Right forelimb (tissue), 1 donor: ENCODE results near the gene ARID2.

ENCODE experiments used
- DNase-seq: peaks from one replicate; pipeline ENCODE4 v3.0.0-alpha.2; 2018

ARID2 gene

DNA sequence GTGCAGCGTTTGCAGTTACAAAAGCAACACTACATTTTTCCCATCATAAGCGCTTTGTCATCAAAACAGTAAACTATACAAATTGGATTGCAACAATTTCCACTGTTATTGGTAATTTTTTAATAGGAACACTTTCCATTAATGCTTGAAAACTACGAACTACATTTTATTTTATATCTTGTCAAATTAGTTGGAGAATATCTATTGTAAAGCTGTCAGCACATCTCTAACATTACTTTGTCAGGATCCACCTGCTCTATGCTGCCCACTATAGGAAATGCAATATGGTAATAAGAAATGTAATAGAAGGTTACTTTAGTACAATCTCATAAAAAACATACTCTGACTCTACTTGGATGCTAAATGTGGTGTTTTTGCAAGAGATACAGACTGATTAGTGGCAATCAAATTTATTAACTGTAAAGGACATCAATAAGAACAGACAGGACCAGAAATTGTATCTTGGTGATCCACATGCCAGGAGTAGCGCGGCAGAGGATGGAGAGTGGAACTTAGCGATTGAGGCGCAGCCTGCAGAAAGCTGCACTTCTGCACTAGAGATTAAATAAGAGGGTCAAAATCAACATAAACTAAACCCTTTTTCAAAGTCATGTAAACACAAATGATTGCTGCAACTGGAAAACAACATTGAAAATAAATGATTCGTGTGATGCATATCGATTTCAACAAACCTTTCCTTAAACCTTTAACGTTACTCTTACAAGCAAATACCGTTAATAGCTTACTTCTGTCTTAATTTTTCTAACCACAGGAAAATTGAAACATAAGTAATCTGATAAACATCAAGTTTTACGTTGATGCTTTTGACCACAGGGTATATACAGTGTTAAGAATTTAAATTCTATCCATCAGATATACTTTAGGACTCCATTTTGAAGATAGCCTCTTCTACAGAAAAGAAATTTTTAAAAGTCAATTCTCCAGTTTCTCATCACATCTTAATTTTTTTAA lies 3.6 kb upstream of the ARID2 start:
- no peak for DNase-seq

DNA sequence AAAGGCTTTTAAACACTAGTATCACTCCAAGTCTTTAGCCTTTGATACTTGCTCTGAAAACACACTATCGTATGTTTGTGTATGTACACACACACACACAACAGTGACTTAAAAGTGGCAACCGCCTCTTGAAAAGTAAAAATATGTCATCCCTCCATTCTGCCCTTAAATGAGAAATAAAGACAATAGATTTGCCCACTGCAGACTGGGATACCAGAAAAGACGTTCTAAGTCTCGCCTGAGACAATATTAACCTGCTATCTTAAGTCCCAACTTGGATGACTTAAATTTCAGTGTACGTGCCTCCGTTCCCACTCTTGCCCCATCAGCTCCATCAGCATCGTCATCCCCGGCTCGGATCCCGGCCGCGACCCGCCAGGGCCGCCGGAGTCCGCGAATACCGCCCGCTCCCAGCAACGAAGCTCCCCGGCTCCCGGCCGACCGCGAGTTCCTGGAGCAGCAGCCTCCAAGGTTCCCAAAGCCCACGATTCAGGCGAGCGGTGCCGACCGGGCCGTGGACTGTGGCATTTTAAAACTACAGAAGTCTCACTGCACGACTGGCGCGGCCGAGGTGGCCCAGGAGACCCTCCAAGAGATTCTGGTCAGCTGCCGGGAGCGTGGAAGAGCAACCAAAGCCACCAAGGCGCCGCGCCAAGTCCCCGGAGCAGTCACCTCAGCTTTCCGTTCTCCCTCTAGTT lies 2.8 kb upstream of the ARID2 start:
- no peak for DNase-seq

DNA sequence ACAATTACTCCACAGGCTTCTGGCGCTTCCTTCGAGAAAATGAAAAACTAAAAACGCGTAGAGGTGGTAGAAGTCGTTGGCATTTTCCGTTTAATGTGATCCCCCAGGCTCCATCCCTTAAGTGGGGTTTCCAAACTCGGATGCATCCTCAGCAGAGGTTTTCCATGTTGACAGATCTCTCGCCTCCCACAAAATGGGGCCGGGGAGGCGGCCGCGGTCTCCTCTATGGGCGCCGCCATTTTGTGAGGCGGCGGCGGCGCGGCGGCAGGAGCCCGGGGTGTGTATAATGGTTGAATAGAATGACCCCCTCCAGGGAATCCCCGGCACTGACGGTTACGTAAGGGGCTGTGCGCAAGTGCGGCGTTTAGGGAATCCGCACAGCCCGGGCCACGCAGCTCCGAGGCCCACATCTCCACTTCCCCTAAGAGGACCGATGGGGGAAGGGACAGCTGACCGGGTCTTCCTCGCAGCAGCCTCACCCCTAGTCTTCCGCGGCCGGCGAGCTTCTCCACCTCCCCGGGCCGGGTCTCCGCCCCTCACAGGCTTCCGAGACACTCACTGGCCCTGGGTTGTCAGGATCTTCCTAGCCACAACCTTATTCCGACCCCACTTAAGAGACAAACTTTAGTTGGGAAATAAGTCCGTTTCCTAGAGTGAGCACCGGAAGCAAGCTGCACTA lies 2.1 kb upstream of the ARID2 start:
- peak; percentile 93 for DNase-seq

GRCh38 chr12:45727980-45728629 lies 1.4 kb upstream of the ARID2 start:
- DNase-seq: no peak

DNA sequence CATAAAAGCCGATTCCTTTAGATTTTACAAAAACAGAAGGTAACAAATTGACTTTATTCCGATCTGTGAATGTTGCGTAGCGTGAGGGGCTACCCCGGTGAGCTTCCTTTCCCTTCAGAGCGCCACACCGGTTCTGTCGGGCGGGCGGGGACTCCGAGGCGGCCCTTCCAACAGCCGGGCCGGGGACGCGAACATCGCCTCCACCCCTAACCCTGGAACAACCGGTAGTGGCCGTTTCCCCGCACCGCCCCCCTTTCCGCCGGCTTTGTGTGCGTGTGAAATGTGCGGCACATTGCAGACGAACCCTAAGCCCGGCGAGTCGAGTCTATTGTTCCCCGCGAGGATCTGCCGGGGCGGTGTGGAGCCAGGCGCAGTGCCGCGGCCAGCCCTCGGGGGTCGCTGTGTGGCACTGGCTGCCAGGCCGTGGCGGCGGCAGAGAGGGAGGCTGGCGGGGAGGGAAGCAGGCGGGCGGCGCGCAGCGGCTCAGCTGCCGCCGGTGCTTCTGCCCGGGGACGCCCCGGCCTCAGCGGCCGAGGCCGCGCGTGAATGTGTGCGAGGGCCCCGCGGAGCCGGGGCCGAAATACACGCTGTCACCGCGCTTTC lies 775 bp upstream of the ARID2 start:
- DNase-seq: peak; percentile 97

GRCh38 chr12:45730084-45730347 lies 510 bp downstream of the ARID2 start:
- no peak for DNase-seq

DNA sequence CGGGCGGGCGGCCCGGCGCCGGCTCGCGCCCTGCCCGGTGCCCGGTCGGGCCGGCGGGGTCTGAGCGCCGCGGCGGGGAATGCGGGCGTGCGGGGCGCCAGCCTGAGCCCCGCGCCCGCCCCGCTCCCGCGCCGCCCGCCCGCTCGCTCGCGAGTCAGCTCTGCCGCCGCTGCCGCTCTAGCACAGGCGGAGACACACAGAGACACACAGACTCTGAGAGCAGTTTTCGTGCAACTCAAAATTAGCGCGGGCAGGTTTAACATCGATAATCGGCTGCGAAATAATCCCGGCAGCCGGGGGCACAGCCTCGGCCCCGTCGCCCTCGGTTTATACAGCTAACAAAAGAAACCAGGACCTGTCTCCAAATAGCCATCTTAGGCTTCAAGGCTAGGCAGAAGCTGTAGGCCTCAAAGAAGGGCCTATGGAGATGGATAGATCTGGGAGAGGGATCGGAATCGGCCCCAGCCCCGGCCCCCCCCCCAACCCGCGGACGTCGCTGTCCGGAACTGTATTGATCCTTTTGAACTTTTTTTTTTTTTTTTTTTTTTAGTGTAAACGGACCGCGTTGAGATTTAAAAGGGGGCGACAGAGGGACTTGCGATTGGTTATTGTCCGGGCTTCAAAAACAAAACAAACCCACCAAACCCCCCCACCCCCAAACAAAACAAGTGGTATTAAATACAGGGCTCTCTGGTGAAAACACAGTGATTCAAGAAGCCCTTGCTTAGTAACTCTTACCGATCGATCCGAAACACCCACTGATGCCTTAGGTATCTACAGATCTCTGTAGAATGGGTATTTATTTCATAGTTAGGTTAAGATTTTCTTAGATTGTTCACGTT lies 1.1 kb downstream of the ARID2 start:
- peak; percentile 78 for DNase-seq

GRCh38 chr12:45731190-45731775 lies 1.8 kb downstream of the ARID2 start:
- DNase-seq: no peak

GRCh38 chr12:45732250-45732649 lies 2.7 kb downstream of the ARID2 start:
- no peak for DNase-seq

GRCh38 chr12:45732936-45733335 lies 3.4 kb downstream of the ARID2 start:
- DNase-seq: no peak

DNA sequence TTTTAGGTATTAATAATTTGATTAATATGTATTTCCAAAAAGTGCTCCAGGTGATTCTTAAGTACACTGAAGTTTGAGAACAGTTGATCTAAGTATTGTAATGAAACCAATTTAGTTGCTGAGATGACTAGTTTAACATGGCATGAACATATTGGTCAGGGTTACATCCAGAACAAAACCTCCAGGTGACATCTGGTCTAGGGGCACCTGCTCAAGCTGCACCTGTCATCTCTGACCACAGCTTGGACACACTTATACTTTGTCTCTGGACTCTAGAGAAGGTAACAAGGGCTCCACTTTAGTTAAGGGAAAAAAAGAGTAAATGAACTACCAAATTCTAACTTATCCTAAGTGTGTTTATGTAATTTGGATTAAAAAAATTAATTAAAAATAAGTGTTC lies 8.1 kb downstream of the ARID2 start:
- no peak for DNase-seq

DNA sequence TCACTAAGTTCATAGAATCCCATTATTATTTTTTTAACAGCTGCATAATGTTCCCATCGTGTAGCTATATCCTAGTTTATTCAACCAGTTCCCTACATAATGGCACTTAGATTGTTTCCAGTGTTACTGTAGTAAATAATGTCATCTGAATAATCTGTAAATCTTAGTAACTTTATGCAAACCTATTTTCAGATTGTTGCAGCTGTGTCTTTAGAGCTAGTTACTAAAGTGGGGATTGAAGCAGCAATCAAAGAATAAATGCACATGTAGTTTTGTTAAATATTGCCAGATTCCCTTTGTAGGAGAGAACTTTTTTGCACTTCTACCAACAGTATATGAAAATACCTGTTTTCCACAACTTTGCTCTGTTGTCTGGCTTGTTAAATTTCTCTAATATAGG lies 13.1 kb downstream of the ARID2 start:
- DNase-seq: no peak

DNA sequence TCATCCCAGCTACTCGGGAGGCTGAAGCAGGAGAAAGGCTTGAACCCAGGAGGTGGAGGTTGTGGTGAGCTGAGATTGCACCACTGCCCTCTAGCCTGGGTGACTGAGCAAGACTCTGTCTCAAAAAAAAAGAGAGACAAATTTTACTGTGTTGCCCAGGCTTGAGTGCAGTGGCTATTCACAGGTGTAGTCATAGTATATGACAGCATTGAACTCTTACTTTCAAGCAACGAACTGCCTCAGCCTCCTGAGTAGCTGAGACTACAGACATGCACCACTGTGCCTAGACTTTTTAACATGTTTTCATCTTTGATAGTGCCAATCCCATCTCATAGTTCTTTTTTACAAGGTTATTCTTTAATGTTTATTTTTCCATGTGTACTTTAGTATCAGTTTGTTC lies 13.7 kb downstream of the ARID2 start:
- DNase-seq: no peak

DNA sequence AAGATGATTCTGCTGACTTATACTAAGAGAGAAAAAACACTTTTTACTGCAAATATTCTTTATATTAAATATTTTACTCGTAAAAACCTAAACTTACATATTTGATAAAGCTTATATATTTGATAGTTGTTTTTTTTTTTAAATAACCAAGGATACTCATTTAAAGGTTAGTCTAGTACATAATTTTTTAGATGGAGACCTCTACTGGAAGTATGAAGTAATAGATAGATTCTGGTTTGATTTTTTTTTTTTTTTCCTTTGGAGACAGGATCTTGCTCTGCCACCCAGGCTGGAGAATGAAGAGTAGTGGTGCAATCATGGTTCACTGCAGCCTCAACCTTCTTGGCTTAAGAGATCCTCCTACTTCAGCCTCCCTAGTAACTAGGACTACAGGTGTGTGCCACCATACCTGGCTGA lies 16.4 kb downstream of the ARID2 start:
- DNase-seq: no peak

DNA sequence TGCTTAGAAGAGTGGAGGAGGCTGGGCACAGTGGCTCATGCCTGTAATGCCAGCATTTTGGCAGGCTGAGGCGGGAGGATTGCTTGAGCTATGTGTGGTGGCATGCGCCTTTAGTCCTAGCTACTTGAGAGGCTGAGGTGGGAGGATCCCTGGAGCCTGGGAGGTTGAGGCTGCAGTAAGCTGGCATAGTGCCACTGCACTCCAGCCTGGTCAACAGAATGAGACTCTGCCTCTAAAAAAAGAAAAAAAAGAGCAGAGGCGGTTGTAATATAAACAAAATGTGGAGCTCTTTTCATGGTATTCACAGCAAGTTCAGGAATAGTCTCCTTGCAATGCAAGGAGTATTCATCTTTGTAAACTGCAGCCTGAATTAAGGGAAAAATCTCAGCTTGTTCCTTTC lies 27.2 kb downstream of the ARID2 start:
- no peak for DNase-seq

- no peak for DNase-seq
Measured at GRCh38 chr12:45757172-45757571, 27.7 kb downstream of the ARID2 start.

- no peak for DNase-seq
Measured at GRCh38 chr12:45760333-45760732, 30.8 kb downstream of the ARID2 start.

GRCh38 chr12:45762185-45763110 lies 32.9 kb downstream of the ARID2 start:
- no peak for DNase-seq

DNA sequence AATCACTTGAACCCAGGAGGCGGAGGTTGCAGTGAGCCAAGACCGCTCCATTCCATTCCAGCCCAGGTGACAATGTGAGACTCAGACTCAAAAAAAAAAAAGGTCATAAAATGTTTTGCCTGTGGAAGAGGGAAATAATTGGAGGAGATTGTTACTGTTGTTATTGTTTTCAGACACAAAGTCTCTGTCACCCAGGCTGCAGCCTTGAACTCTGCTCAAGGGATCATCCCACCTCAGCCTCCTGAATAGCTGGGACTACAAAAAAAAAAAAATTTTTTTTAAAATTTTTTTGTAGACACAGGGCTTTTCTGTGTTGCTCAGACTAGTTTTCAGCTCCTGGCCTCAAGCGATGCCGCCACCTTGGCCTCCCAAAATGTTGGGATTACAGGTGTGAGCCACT lies 33.9 kb downstream of the ARID2 start:
- no peak for DNase-seq

- no peak for DNase-seq
Measured at GRCh38 chr12:45768194-45768593, 38.7 kb downstream of the ARID2 start.
